ENCODE data around the gene CHRDL2.

- TF ChIP-seq, protein P1, sequence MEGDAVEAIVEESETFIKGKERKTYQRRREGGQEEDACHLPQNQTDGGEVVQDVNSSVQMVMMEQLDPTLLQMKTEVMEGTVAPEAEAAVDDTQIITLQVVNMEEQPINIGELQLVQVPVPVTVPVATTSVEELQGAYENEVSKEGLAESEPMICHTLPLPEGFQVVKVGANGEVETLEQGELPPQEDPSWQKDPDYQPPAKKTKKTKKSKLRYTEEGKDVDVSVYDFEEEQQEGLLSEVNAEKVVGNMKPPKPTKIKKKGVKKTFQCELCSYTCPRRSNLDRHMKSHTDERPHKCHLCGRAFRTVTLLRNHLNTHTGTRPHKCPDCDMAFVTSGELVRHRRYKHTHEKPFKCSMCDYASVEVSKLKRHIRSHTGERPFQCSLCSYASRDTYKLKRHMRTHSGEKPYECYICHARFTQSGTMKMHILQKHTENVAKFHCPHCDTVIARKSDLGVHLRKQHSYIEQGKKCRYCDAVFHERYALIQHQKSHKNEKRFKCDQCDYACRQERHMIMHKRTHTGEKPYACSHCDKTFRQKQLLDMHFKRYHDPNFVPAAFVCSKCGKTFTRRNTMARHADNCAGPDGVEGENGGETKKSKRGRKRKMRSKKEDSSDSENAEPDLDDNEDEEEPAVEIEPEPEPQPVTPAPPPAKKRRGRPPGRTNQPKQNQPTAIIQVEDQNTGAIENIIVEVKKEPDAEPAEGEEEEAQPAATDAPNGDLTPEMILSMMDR (IDR thresholded peaks at IDR 0.05; ENCODE audit: insufficient read depth, low read length, poor library complexity, severe bottlenecking) = no peak
- no peak for TF ChIP-seq EZH2phosphoT487 (conservative IDR thresholded peaks at IDR 0.05; ENCODE audit: low read length)
These were observed 12.2 kb downstream of the CHRDL2 start for GRCh38 chr11:74719011-74719410.

Measured in SU-DHL-6 (cell line).